ENCODE results near the gene NCAPD2.
"Not testable (repeated sequence)": the region's sequence is repeated elsewhere in the genome, so short reads cannot be mapped to it uniquely, and the experiment has no call there.

The NCAPD2 gene

GRCh38 chr12:6556857-6557256, 63.0 kb downstream of the NCAPD2 start:
- H3K36me3 ChIP-seq: peaks cover 15% of the 10 kb centered on the region
- H3K4me1 ChIP-seq (ENCODE audit: control insufficient read depth in 1 of 2, insufficient read depth in 1 of 2, low read depth in 1 of 2, low read length in 1 of 2): peaks cover 53 to 57% of the 10 kb centered on the region in 2 experiments

GRCh38 chr12:6558014-6558760, 64.3 kb downstream of the NCAPD2 start:
- H3K36me3 ChIP-seq: peaks cover 15% of the 10 kb centered on the region
- H3K9me3 ChIP-seq; H3K4me3 ChIP-seq (ENCODE audit: low read depth in 1 of 2, low read length in 1 of 2); H3K27me3 ChIP-seq: not testable (repeated sequence)
- peaks cover 41 to 45% of the 10 kb centered on the region in 2 experiments for H3K4me1 ChIP-seq (ENCODE audit: control insufficient read depth in 1 of 2, insufficient read depth in 1 of 2, low read depth in 1 of 2, low read length in 1 of 2)
- peak overlapping the region; percentile 81 for H3K27ac ChIP-seq

More at GRCh38 chr12:6556857-6557256, 63.0 kb downstream of the NCAPD2 start:
- TF ChIP-seq CTCF (IDR thresholded peaks at IDR 0.05): no peak
- peak overlapping the region; percentile 81 for H3K27ac ChIP-seq
- peak overlapping the region in 1 of 2 experiments; percentile 79 for H3K4me3 ChIP-seq (ENCODE audit: low read depth in 1 of 2, low read length in 1 of 2)
- H3K27me3 ChIP-seq: no peaks in the 10 kb centered on the region
- H3K9me3 ChIP-seq: no peaks in the 10 kb centered on the region

- no peak for TF ChIP-seq CTCF (IDR thresholded peaks at IDR 0.05)
- Histone ChIP-seq H3K9me3 (no peaks in the 10 kb centered on the region), H3K36me3 (peaks cover 15% of the 10 kb centered on the region), H3K4me1 (ENCODE audit: control insufficient read depth in 1 of 2, insufficient read depth in 1 of 2, low read depth in 1 of 2, low read length in 1 of 2) (peaks cover 28 to 32% of the 10 kb centered on the region in 2 experiments), H3K4me3 (ENCODE audit: low read depth in 1 of 2, low read length in 1 of 2) (no peak overlapping the region), H3K27me3 (no peaks in the 10 kb centered on the region), H3K27ac (no peak overlapping the region)
Measured at GRCh38 chr12:6559500-6559899, 65.6 kb downstream of the NCAPD2 start.

- H3K4me1 ChIP-seq (ENCODE audit: control insufficient read depth in 1 of 2, insufficient read depth in 1 of 2, low read depth in 1 of 2, low read length in 1 of 2): peaks cover 17 to 24% of the 10 kb centered on the region in 2 experiments
- H3K27me3 ChIP-seq: no peaks in the 10 kb centered on the region
- H3K36me3 ChIP-seq: peaks cover 15% of the 10 kb centered on the region
- no peak overlapping the region for H3K4me3 ChIP-seq (ENCODE audit: low read depth in 1 of 2, low read length in 1 of 2)
- no peak overlapping the region for H3K27ac ChIP-seq
- H3K9me3 ChIP-seq: no peaks in the 10 kb centered on the region
- TF ChIP-seq CTCF (IDR thresholded peaks at IDR 0.05): no peak
Measured at GRCh38 chr12:6560501-6561205, 66.8 kb downstream of the NCAPD2 start.

GRCh38 chr12:6562881-6563280, 69.0 kb downstream of the NCAPD2 start:
- Histone ChIP-seq H3K27me3 (no peaks in the 10 kb centered on the region), H3K36me3 (peaks cover 15% of the 10 kb centered on the region), H3K4me1 (ENCODE audit: control insufficient read depth in 1 of 2, insufficient read depth in 1 of 2, low read depth in 1 of 2, low read length in 1 of 2) (peaks cover 16 to 19% of the 10 kb centered on the region in 2 experiments), H3K4me3 (ENCODE audit: low read depth in 1 of 2, low read length in 1 of 2) (no peak overlapping the region), H3K27ac (no peak overlapping the region), H3K9me3 (no peaks in the 10 kb centered on the region)
- TF ChIP-seq CTCF (IDR thresholded peaks at IDR 0.05): no peak

Data from neutrophil (primary cell).